KMS-11 (cell line): ENCODE results near the gene CPZ.

Experiments
- H2AFZ ChIP-seq: fragments of 200-600 bp; sonication (generic); 2 replicates; pipeline ENCODE4 v1.6.1; 2016; ENCODE audit warnings: antibody characterized with exemption, mixed run types, low read depth
- H3K27ac ChIP-seq: fragments of 200-600 bp; sonication (generic); 2 replicates; pipeline ENCODE4 v1.6.1; 2016; ENCODE audit warnings: mild to moderate bottlenecking, mixed run types
- H3K27me3 ChIP-seq: fragments of 200-600 bp; sonication (generic); 2 replicates; pipeline ENCODE4 v1.6.1; 2017; ENCODE audit warnings: mild to moderate bottlenecking, low read depth, mixed run types, moderate library complexity; ENCODE audit not compliant: insufficient read depth
- H3K36me3 ChIP-seq: fragments of 200-600 bp; sonication (generic); 2 replicates; pipeline ENCODE4 v1.6.1; 2017; ENCODE audit warnings: mild to moderate bottlenecking, mixed run types; ENCODE audit not compliant: insufficient read depth
- H3K4me1 ChIP-seq: fragments of 200-600 bp; sonication (generic); 2 replicates; pipeline ENCODE4 v1.6.1; 2016; ENCODE audit warnings: mild to moderate bottlenecking, low read depth, mixed run types; ENCODE audit not compliant: poor library complexity, severe bottlenecking
- H3K4me2 ChIP-seq: fragments of 200-600 bp; sonication (generic); 2 replicates; pipeline ENCODE4 v1.7.0; 2016; ENCODE audit warnings: mild to moderate bottlenecking, mixed run types
- H3K4me3 ChIP-seq: fragments of 200-600 bp; sonication (generic); IDR thresholded peaks from 2 replicates; pipeline ENCODE4 v1.6.1; 2017; ENCODE audit warnings: low read depth, low read length, mixed read lengths; ENCODE audit not compliant: insufficient read depth
- H3K79me2 ChIP-seq: fragments of 200-600 bp; sonication (generic); 2 replicates; pipeline ENCODE4 v1.6.1; 2016; ENCODE audit warnings: low read depth, mixed run types; ENCODE audit not compliant: insufficient read depth
- H3K9ac ChIP-seq: fragments of 200-600 bp; sonication (generic); 2 replicates; pipeline ENCODE4 v1.6.1; 2016; ENCODE audit warnings: mild to moderate bottlenecking, mixed run types
- H4K20me1 ChIP-seq: fragments of 200-600 bp; sonication (generic); 2 replicates; pipeline ENCODE4 v1.6.1; 2016; ENCODE audit warnings: mild to moderate bottlenecking, mixed run types; ENCODE audit not compliant: insufficient read depth
- TF ChIP-seq, protein P1 (sequence below): fragments of 200-600 bp; sonication (generic); conservative IDR thresholded peaks from 2 replicates; pipeline ENCODE4 v1.6.1; 2017; ENCODE audit warnings: low read depth, mild to moderate bottlenecking, antibody characterized with exemption, low read length, moderate library complexity, mixed read lengths

CPZ gene

DNA sequence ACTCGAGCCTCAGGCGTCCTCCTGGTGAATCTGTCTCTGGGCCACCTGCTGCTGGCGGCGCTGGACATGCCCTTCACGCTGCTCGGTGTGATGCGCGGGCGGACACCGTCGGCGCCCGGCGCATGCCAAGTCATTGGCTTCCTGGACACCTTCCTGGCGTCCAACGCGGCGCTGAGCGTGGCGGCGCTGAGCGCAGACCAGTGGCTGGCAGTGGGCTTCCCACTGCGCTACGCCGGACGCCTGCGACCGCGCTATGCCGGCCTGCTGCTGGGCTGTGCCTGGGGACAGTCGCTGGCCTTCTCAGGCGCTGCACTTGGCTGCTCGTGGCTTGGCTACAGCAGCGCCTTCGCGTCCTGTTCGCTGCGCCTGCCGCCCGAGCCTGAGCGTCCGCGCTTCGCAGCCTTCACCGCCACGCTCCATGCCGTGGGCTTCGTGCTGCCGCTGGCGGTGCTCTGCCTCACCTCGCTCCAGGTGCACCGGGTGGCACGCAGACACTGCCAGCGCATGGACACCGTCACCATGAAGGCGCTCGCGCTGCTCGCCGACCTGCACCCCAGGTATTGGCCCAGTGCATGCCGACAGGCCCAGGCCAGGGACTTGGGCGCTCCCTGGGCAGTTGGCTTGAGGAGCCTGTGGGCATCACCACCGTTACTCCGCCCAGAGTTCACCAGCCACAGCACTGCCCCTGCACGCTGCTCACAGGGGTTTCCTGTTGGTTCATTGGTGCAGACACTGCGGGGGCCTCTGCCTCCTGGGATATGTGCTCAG is 11.3 kb upstream of the CPZ start:
- Histone ChIP-seq H3K9ac (no peak overlapping the region), H3K27ac (no peak overlapping the region), H4K20me1 (no peaks in the 10 kb centered on the region), H3K4me1 (no peaks in the 10 kb centered on the region), H3K79me2 (no peaks in the 10 kb centered on the region), H3K36me3 (no peaks in the 10 kb centered on the region), H2AFZ (no peak overlapping the region), H3K4me3 (no peak overlapping the region), H3K27me3 (no peaks in the 10 kb centered on the region), H3K4me2 (no peak overlapping the region)
- TF ChIP-seq, protein P1, sequence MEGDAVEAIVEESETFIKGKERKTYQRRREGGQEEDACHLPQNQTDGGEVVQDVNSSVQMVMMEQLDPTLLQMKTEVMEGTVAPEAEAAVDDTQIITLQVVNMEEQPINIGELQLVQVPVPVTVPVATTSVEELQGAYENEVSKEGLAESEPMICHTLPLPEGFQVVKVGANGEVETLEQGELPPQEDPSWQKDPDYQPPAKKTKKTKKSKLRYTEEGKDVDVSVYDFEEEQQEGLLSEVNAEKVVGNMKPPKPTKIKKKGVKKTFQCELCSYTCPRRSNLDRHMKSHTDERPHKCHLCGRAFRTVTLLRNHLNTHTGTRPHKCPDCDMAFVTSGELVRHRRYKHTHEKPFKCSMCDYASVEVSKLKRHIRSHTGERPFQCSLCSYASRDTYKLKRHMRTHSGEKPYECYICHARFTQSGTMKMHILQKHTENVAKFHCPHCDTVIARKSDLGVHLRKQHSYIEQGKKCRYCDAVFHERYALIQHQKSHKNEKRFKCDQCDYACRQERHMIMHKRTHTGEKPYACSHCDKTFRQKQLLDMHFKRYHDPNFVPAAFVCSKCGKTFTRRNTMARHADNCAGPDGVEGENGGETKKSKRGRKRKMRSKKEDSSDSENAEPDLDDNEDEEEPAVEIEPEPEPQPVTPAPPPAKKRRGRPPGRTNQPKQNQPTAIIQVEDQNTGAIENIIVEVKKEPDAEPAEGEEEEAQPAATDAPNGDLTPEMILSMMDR: no peak

DNA sequence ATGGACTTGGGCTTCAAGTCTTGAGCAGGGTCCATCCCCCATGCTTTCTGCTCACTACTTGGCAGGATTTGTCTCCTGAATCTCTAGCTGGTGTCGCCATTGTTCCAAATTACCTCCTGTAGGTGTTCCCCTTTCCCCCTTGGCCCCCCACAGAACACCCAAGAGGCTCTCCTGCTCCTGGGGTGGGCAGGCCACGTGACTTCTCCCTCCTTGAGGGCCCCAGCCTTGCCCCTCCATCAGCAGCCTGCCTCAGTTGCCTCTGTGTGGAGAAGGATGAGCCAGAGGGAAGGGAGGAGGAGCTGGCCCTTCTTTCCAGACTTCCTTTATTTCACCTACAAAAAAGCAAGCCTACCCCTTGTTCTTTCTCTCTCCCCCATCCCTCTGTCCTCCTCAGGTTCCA is 10.5 kb upstream of the CPZ start:
- H3K36me3 ChIP-seq: no peaks in the 10 kb centered on the region
- H3K4me2 ChIP-seq: no peak overlapping the region
- no peaks in the 10 kb centered on the region for H3K79me2 ChIP-seq
- H3K27me3 ChIP-seq: no peaks in the 10 kb centered on the region
- H4K20me1 ChIP-seq: no peaks in the 10 kb centered on the region
- TF ChIP-seq, protein P1: no peak
- no peak overlapping the region for H3K4me3 ChIP-seq
- H2AFZ ChIP-seq: no peak overlapping the region
- H3K4me1 ChIP-seq: no peaks in the 10 kb centered on the region
- H3K27ac ChIP-seq: no peak overlapping the region
- no peak overlapping the region for H3K9ac ChIP-seq

DNA sequence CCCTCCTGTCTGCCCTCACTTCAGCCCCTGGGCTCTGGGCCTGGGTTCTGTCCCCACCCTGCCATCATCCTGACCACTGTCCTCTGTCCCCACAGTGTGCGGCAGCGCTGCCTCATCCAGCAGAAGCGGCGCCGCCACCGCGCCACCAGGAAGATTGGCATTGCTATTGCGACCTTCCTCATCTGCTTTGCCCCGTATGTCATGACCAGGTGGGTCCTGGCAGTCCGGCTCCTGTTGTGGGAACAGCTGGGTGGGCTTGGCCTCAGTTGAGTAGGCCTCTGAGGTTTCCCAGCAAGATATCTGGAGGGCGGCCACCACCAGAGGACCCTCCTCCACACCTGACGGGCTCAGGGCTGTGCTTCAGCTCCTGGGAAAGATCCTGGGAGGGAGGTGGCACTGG is 10.1 kb upstream of the CPZ start:
- no peaks in the 10 kb centered on the region for H3K4me1 ChIP-seq
- H3K9ac ChIP-seq: no peak overlapping the region
- no peaks in the 10 kb centered on the region for H3K27me3 ChIP-seq
- H3K4me2 ChIP-seq: no peak overlapping the region
- TF ChIP-seq, protein P1: no peak
- H3K79me2 ChIP-seq: no peaks in the 10 kb centered on the region
- H3K27ac ChIP-seq: no peak overlapping the region
- H3K36me3 ChIP-seq: no peaks in the 10 kb centered on the region
- H2AFZ ChIP-seq: no peak overlapping the region
- H4K20me1 ChIP-seq: no peaks in the 10 kb centered on the region
- H3K4me3 ChIP-seq: no peak overlapping the region

DNA sequence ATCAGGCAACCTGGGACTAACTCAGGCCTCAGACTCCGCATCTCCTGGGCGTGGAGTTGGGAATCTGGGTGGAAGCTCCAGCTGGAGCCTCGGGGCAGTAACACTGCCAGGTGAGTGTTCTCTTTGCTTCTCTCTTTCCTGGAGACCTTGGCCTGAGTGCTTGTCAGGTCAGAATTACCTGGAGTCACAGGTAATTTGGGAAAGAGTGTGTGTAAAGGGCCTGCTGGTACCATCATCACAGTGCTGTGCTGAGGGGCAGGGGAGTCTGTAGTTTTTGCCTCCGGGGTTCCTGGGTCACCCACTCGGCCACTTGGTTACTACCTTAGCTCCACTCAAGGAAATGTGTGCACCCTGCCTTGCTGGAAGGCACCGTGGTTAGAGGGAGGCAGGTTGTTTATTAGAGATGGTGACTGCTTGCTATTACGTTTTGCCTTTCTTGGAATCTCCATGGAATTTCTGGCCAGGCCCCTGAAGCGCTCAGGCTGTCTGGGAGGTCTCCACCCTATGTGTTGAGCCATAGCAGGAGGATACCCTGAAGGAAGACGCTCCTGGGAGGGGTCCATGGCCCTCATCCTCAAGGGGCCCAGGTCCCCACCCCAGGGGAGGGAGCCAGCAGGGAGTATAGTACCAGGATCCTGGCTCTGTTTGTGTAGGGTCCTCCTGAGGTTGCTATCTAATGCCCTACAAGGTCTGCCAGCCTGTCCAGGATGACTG is 9.5 kb upstream of the CPZ start:
- H3K4me3 ChIP-seq: no peak overlapping the region
- no peaks in the 10 kb centered on the region for H3K27me3 ChIP-seq
- no peak overlapping the region for H3K9ac ChIP-seq
- no peak overlapping the region for H2AFZ ChIP-seq
- no peaks in the 10 kb centered on the region for H3K36me3 ChIP-seq
- no peaks in the 10 kb centered on the region for H3K79me2 ChIP-seq
- TF ChIP-seq, protein P1: no peak
- no peaks in the 10 kb centered on the region for H4K20me1 ChIP-seq
- no peaks in the 10 kb centered on the region for H3K4me1 ChIP-seq
- H3K4me2 ChIP-seq: no peak overlapping the region
- no peak overlapping the region for H3K27ac ChIP-seq
